ENCODE data around the gene JMY. TPM values are rescaled to one million over a fixed set of nuclear protein-coding genes. Genes with fewer than 3 reads are reported as not detected.

The JMY gene
- total RNA-seq, 4 donors from 2014 or later, result 7.8 to 25.1 (median 14.7) TPM

GRCh38 chr5:79229357-79230174 lies 6.4 kb upstream of the JMY start:
- in situ Hi-C loops (cut with MboI; ENCODE audit: low pct_ligation_motif_present in 1 of 4, low pct_unique_long_range_greater_than_20kb in 1 of 4, low sequenced_read_pairs in 3 of 4), result no loop called here
- 76 to 100% methylated on average over 2 to 10 of the region's 10 CpGs for WGBS, 2 donors (ENCODE audit: low coverage in 1 of 2)

GRCh38 chr5:79235261-79235633 lies 684 bp upstream of the JMY start:
- no peak for DNase-seq
- 8 to 22% methylated on average over 2 of the region's 2 CpGs for WGBS, 2 donors (ENCODE audit: low coverage in 1 of 2)
- Histone ChIP-seq H3K4me3 (peak overlapping the region; percentile 69 to 93 (median 74)), H3K27me3 (no peaks in the 10 kb centered on the region), H3K4me1 (peaks cover 4 to 34% (median 12%) of the 10 kb centered on the region in 4 donors), H3K27ac (peak overlapping the region; percentile 92 to 96 (median 94)), H3K9me3 (no peaks in the 10 kb centered on the region), H3K36me3 (no peaks in the 10 kb centered on the region)
- in situ Hi-C loops (cut with MboI; ENCODE audit: low pct_ligation_motif_present in 1 of 4, low pct_unique_long_range_greater_than_20kb in 1 of 4, low sequenced_read_pairs in 3 of 4) (no loop called here), intact Hi-C loops (cut with DNase I; ENCODE audit: low total_unique reads) (loop anchor here (5.0 to 10.0 kb wide), 3 partner anchors 103 to 1743 kb away; partner anchors contain the start of gene WDR41)
- TF ChIP-seq POLR2AphosphoS5 (IDR thresholded peaks at IDR 0.05) (no peak), CTCF (IDR thresholded peaks at IDR 0.05) (no peak), EP300 (IDR thresholded peaks at IDR 0.05; ENCODE audit: low read depth) (no peak), POLR2A (IDR thresholded peaks at IDR 0.05) (no peak)

More at GRCh38 chr5:79229357-79230174, 6.4 kb upstream of the JMY start:
- no peaks in the 10 kb centered on the region for H3K9me3 ChIP-seq
- TF ChIP-seq CTCF (IDR thresholded peaks at IDR 0.05), result no peak
- TF ChIP-seq EP300 (IDR thresholded peaks at IDR 0.05; ENCODE audit: low read depth), result no peak
- no peak for TF ChIP-seq POLR2A (IDR thresholded peaks at IDR 0.05)
- no peak for TF ChIP-seq POLR2AphosphoS5 (IDR thresholded peaks at IDR 0.05)
- H3K27ac ChIP-seq, result no peak overlapping the region
- H3K4me1 ChIP-seq, result peaks cover 0 to 1% (median 0%) of the 10 kb centered on the region in 4 donors
- H3K36me3 ChIP-seq, result no peaks in the 10 kb centered on the region
- no peak for DNase-seq
- intact Hi-C loops (cut with DNase I; ENCODE audit: low total_unique reads), result loop anchor here (10.0 kb wide), 1 partner anchor 205 kb away; no protein-coding TSS in a partner anchor
- H3K27me3 ChIP-seq, result no peaks in the 10 kb centered on the region
- H3K4me3 ChIP-seq, result no peak overlapping the region

- no peaks in the 10 kb centered on the region for H3K36me3 ChIP-seq
- peak overlapping the region; percentile 53 to 93 (median 71) for H3K4me3 ChIP-seq
- intact Hi-C loops (cut with DNase I; ENCODE audit: low total_unique reads), result loop anchor here (5.0 to 10.0 kb wide), 3 partner anchors 104 to 1744 kb away; partner anchors contain the start of gene WDR41
- DNase-seq, result no peak
- peaks cover 4 to 45% (median 18%) of the 10 kb centered on the region in 4 donors for H3K4me1 ChIP-seq
- TF ChIP-seq EP300 (IDR thresholded peaks at IDR 0.05; ENCODE audit: low read depth) (no peak), CTCF (IDR thresholded peaks at IDR 0.05) (no peak), POLR2A (IDR thresholded peaks at IDR 0.05) (no peak), POLR2AphosphoS5 (IDR thresholded peaks at IDR 0.05) (no peak)
- peak overlapping the region; percentile 92 to 96 (median 94) for H3K27ac ChIP-seq
- in situ Hi-C loops (cut with MboI; ENCODE audit: low pct_ligation_motif_present in 1 of 4, low pct_unique_long_range_greater_than_20kb in 1 of 4, low sequenced_read_pairs in 3 of 4), result no loop called here
- no peaks in the 10 kb centered on the region for H3K9me3 ChIP-seq
- no peaks in the 10 kb centered on the region for H3K27me3 ChIP-seq
- WGBS, 2 donors (ENCODE audit: low coverage in 1 of 2), result 0% methylated on average over 17 of the region's 78 CpGs; no CpG with 5 or more reads in 1 of the 2 donors
Observed at GRCh38 chr5:79236362-79236969, 535 bp downstream of the JMY start.
